Measurements from ENCODE around the gene CCBE1.

DNA sequence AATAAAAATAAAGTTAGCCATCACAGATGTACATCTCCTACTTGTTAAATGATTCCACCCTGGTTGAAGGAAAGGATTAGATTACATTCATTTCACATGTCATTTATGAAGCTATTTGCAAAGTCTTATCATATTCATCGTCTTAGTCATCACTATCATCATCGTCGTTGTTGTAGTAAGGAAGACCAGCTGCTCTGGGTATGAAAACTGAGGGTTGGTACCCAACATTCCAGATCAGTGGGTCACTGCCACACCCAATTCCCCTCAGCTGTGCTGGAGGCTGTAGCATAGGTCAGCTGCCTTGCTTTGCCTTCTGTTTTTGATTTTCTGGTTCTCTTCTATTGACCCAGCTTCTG lies 20.9 kb upstream of the CCBE1 start:
- TF ChIP-seq, protein P1, sequence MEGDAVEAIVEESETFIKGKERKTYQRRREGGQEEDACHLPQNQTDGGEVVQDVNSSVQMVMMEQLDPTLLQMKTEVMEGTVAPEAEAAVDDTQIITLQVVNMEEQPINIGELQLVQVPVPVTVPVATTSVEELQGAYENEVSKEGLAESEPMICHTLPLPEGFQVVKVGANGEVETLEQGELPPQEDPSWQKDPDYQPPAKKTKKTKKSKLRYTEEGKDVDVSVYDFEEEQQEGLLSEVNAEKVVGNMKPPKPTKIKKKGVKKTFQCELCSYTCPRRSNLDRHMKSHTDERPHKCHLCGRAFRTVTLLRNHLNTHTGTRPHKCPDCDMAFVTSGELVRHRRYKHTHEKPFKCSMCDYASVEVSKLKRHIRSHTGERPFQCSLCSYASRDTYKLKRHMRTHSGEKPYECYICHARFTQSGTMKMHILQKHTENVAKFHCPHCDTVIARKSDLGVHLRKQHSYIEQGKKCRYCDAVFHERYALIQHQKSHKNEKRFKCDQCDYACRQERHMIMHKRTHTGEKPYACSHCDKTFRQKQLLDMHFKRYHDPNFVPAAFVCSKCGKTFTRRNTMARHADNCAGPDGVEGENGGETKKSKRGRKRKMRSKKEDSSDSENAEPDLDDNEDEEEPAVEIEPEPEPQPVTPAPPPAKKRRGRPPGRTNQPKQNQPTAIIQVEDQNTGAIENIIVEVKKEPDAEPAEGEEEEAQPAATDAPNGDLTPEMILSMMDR (IDR thresholded peaks at IDR 0.05), result no peak
- TF ChIP-seq POLR2A (IDR thresholded peaks at IDR 0.05), result no peak

Data from adrenal gland (tissue), 5 donors.